ENCODE results near the gene CHSY3. TPM values are rescaled to one million over a fixed set of nuclear protein-coding genes. Genes with fewer than 3 reads are reported as not detected.

Gene CHSY3
- total and polyA plus RNA-seq, 2 experiments from 2014 or later, result 0.44 to 3.0 TPM

DNA sequence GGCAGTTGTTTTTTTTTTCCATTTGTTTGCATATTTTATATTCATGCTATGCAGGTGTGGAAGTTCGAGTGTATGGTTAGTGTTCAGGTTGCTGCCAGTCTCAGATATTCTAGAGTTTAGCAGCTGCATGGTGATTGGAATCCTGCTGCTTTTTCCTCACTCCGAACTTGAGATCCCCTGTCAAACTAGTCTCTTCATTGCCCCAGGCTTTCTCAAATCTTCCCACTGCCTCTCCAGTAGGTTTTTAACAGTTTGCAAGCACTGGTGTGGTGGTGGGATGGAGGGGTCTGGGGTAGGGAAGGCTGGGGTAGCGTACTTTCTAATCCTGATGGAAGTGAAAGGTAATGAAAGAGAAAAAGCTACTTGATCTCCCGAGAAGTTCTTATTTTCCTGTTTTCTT is 112.9 kb downstream of the CHSY3 start (continued):
- no peak for TF ChIP-seq ZNF462 (CRISPR knock-in tag; IDR thresholded peaks at IDR 0.05)
- no peak for TF ChIP-seq ZNF331 (CRISPR knock-in tag; IDR thresholded peaks at IDR 0.05; ENCODE audit: low read depth)
- TF ChIP-seq CREB1 (CRISPR knock-in tag; IDR thresholded peaks at IDR 0.05; ENCODE audit: low read depth), result no peak

GRCh38 chr5:130018641-130019040 is 114.4 kb downstream of the CHSY3 start:
- no peak overlapping the region for H2AFZ ChIP-seq
- ATAC-seq (no peak), DNase-seq (ENCODE audit: low spot score) (no peak)
- 0 out of 2 replicates have a peak, but pooled peaks cover 4% of the 10 kb centered on the region for H3K9me2 ChIP-seq (ENCODE audit: insufficient read depth)
- no peak overlapping the region for H3K27ac ChIP-seq (ENCODE audit: low read depth)
- no peak overlapping the region for H3K27ac Mint-ChIP-seq
- no peaks in the 10 kb centered on the region for H4K20me1 ChIP-seq (replicated peaks; ENCODE audit: insufficient read depth)
- peaks cover 13% of the 10 kb centered on the region; the same call in 2 of the 3 replicates for H3K4me1 Mint-ChIP-seq
- peaks cover 6% of the 10 kb centered on the region; the same call in 1 of the 2 replicates for H3K4me1 ChIP-seq (ENCODE audit: insufficient read depth)
- H3K4me3 ChIP-seq, result no peak overlapping the region
- no peak overlapping the region for H3K4me2 ChIP-seq
- H3K27me3 ChIP-seq (ENCODE audit: insufficient read depth), result no peaks in the 10 kb centered on the region
- H3F3A ChIP-seq (replicated peaks; ENCODE audit: low read depth), result no peaks in the 10 kb centered on the region
- peaks cover 9% of the 10 kb centered on the region; the same call in 2 of the 3 replicates for H3K9me3 Mint-ChIP-seq
- no peaks in the 10 kb centered on the region for H3K27me3 Mint-ChIP-seq (ENCODE audit: insufficient read depth, low read depth, poor library complexity)
- no peaks in the 10 kb centered on the region for H3K79me2 ChIP-seq (replicated peaks; ENCODE audit: insufficient read depth)
- no peaks in the 10 kb centered on the region for H3K36me3 ChIP-seq (ENCODE audit: insufficient read depth)
- H3K4me3 Mint-ChIP-seq, result no peak overlapping the region
- H3K36me3 Mint-ChIP-seq (ENCODE audit: low read depth), result peaks cover 3% of the 10 kb centered on the region; the same call in 1 of the 3 replicates
- no peak for TF ChIP-seq STAT1 (IDR thresholded peaks at IDR 0.05; ENCODE audit: unreplicated experiment)
- TF ChIP-seq JUNB (IDR thresholded peaks at IDR 0.05; ENCODE audit: unreplicated experiment), result no peak
- no peak for TF ChIP-seq POLR2AphosphoS5 (IDR thresholded peaks at IDR 0.05; ENCODE audit: low read depth)
- TF ChIP-seq, protein P1, sequence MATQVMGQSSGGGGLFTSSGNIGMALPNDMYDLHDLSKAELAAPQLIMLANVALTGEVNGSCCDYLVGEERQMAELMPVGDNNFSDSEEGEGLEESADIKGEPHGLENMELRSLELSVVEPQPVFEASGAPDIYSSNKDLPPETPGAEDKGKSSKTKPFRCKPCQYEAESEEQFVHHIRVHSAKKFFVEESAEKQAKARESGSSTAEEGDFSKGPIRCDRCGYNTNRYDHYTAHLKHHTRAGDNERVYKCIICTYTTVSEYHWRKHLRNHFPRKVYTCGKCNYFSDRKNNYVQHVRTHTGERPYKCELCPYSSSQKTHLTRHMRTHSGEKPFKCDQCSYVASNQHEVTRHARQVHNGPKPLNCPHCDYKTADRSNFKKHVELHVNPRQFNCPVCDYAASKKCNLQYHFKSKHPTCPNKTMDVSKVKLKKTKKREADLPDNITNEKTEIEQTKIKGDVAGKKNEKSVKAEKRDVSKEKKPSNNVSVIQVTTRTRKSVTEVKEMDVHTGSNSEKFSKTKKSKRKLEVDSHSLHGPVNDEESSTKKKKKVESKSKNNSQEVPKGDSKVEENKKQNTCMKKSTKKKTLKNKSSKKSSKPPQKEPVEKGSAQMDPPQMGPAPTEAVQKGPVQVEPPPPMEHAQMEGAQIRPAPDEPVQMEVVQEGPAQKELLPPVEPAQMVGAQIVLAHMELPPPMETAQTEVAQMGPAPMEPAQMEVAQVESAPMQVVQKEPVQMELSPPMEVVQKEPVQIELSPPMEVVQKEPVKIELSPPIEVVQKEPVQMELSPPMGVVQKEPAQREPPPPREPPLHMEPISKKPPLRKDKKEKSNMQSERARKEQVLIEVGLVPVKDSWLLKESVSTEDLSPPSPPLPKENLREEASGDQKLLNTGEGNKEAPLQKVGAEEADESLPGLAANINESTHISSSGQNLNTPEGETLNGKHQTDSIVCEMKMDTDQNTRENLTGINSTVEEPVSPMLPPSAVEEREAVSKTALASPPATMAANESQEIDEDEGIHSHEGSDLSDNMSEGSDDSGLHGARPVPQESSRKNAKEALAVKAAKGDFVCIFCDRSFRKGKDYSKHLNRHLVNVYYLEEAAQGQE (IDR thresholded peaks at IDR 0.05; ENCODE audit: unreplicated experiment), result no peak

Measured in GM23338 (cell line).